WI38 (cell line): ENCODE data around the gene ARHGAP30.
A peak's percentile ranks its signal among the peaks of the same experiment; 100 is the strongest.
"Not testable (repeated sequence)": the region's sequence is repeated elsewhere in the genome, so short reads cannot be mapped to it uniquely, and the experiment has no call there.

Experiments used
- H3K4me3 ChIP-seq: 2 replicates; pipeline ENCODE4 v1.5.1; 2011; ENCODE audit warnings: low read depth, mild to moderate bottlenecking, control low read depth, low read length
- TF ChIP-seq, protein P1 (sequence below): IDR thresholded peaks from 2 replicates; pipeline ENCODE4 v1.5.1; 2012; ENCODE audit warnings: low read depth, mild to moderate bottlenecking, control low read depth, low read length

Gene ARHGAP30, protein sequence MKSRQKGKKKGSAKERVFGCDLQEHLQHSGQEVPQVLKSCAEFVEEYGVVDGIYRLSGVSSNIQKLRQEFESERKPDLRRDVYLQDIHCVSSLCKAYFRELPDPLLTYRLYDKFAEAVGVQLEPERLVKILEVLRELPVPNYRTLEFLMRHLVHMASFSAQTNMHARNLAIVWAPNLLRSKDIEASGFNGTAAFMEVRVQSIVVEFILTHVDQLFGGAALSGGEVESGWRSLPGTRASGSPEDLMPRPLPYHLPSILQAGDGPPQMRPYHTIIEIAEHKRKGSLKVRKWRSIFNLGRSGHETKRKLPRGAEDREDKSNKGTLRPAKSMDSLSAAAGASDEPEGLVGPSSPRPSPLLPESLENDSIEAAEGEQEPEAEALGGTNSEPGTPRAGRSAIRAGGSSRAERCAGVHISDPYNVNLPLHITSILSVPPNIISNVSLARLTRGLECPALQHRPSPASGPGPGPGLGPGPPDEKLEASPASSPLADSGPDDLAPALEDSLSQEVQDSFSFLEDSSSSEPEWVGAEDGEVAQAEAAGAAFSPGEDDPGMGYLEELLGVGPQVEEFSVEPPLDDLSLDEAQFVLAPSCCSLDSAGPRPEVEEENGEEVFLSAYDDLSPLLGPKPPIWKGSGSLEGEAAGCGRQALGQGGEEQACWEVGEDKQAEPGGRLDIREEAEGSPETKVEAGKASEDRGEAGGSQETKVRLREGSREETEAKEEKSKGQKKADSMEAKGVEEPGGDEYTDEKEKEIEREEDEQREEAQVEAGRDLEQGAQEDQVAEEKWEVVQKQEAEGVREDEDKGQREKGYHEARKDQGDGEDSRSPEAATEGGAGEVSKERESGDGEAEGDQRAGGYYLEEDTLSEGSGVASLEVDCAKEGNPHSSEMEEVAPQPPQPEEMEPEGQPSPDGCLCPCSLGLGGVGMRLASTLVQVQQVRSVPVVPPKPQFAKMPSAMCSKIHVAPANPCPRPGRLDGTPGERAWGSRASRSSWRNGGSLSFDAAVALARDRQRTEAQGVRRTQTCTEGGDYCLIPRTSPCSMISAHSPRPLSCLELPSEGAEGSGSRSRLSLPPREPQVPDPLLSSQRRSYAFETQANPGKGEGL

DNA sequence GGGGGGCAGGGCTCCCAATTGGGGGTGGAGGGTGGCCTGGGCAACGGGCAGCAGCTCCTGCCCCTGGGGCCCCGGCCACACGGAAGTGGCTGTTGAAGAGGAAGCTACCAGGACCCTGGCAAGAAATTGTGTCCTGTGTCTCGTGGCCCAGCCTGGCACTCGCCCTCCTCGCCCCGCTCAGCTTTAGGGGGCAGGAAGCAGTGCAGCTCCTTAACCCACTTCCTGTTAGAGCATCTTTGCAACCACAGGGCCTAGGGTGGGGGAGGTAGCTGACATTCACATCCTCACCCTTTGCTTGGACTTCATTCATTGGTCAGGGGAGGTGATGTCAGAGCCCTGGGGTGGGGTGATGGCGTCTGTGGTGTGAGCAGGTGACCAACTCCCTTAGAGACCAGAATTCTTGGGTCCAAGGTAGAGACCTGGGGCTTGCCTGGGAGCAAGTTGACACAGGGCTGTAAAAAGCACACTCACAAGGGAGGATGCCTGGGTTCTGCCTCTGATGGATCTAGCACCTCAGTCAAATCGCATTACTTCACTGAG lies at the start of gene ARHGAP30:
ARHGAP30 (minus strand) TSS at position 161 of the 540 bp plus-strand sequence. CDS start 267 bp downstream, outside the sequence.
- H3K4me3 ChIP-seq, result no peak within 1 kb of the TSS
- TF ChIP-seq, protein P1, sequence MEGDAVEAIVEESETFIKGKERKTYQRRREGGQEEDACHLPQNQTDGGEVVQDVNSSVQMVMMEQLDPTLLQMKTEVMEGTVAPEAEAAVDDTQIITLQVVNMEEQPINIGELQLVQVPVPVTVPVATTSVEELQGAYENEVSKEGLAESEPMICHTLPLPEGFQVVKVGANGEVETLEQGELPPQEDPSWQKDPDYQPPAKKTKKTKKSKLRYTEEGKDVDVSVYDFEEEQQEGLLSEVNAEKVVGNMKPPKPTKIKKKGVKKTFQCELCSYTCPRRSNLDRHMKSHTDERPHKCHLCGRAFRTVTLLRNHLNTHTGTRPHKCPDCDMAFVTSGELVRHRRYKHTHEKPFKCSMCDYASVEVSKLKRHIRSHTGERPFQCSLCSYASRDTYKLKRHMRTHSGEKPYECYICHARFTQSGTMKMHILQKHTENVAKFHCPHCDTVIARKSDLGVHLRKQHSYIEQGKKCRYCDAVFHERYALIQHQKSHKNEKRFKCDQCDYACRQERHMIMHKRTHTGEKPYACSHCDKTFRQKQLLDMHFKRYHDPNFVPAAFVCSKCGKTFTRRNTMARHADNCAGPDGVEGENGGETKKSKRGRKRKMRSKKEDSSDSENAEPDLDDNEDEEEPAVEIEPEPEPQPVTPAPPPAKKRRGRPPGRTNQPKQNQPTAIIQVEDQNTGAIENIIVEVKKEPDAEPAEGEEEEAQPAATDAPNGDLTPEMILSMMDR, result no peak

DNA sequence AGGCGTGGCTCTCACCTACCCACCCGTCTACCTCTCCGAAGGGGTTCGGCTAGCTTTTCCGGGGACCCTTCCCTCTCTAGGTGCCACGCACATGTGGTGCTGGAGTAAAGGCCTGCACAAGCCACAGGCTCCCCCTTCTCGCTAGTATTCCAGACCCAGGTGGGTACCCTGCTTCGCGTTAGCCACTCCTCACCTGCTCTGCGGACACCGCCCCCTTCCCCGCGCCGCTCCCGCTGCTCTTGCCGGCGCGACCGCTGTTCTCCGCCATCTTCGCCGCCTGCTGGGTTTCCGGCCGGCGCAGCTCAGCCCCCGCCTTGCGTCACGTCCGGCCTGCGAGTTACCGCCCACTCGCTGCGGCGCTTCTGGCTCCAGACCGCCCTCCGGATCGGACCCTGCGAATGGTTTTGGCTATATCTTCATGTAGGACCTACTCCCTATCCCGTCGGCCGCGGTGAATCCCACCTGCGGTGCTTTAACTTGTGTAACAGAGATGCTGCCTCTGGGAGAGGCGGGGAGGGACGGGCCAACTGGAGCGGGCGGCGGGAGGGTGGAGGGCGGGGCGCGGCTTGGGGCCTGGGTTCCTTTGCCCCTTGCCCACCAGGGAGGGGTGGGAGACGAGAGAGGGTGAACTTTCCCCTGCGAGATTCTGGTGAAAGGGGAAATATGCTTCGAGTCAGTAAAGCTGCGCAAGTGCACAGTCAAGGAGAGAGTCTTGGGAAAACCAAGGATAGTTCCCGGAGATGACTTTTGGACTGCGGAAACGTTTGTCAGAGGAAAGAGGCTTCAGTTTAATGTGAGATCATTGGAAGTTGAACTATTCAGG lies 48.3 kb upstream of the ARHGAP30 start, which contains the start of the genes NIT1 and PFDN2:
NIT1 (plus strand) TSS at position 347 of the 823 bp plus-strand sequence; CDS start at position 419, 72 bp downstream.
PFDN2 (minus strand) TSS at position 279 of the 823 bp plus-strand sequence; CDS start at position 268, 11 bp downstream.
- TF ChIP-seq, protein P1, result no peak

DNA sequence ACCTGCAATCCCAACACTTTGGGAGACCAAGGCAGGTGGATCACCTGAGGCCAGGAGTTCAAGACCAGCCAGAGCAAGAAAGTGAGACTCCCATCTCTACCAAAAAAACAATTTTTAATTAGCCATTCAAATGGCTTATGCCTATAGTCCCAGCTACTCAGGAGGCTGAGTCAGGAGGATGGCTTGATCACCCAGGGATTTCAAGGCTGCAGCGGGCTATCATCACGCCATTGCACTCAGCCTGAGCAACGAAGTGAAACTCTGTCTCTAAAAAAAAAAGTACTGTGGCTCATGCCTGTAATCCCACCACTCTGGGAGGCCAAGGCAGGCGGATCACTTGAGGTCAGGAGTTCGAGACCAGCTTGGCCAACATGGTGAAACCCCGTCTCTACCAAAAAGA lies 46.3 kb upstream of the ARHGAP30 start:
- not testable (repeated sequence) for H3K4me3 ChIP-seq

More for the DNA sequence above, 48.3 kb upstream of the ARHGAP30 start, which contains the start of the genes NIT1 and PFDN2:
- H3K4me3 ChIP-seq, result peak within 1 kb of the TSS; percentile 99

DNA sequence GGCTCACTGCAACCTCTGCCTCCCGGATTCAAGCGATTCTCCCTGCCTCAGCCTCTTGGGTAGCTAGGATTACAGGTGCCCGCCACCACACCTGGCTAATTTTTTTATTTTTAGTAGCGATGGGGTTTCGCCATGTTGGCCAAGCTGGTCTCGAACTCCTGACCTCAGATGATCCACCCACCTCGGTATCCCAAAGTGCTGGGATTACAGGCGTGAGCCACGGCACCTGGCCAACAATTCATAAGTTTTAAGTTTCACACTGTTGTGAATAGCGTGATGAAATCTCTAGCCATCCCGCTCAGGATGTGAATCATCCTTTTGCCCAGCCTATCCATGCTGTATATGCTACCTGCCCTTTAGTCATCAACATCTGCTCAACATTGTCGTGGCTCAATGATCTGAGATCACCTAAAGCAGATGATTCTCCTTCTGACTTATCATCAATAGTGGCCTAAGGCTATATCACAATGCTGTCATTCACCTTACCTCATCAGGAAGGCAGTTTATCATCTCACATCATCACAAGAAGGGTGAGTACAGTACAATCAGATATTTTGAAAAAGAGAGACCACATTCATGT lies 45.5 kb upstream of the ARHGAP30 start:
- H3K4me3 ChIP-seq, result no peak overlapping the region
- TF ChIP-seq, protein P1, result no peak

DNA sequence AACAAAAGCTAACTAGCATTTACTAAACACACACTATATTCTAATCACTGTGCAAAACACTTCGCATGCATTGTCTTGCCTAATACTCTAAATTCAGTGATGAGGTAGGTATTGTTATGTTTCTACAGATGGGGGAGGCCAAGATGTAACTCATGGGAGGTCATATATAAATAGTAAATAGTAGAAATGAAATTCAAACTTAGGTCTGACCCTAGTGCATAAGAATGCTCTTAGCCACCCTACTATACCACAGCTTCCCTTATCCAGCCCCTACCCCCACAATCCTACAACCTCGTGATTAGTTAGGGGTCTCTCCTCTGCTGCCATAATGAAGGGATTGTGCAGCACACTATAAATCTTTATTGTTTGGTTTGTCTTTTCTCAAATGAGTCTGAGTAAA lies 44.9 kb upstream of the ARHGAP30 start:
- TF ChIP-seq, protein P1, result no peak

DNA sequence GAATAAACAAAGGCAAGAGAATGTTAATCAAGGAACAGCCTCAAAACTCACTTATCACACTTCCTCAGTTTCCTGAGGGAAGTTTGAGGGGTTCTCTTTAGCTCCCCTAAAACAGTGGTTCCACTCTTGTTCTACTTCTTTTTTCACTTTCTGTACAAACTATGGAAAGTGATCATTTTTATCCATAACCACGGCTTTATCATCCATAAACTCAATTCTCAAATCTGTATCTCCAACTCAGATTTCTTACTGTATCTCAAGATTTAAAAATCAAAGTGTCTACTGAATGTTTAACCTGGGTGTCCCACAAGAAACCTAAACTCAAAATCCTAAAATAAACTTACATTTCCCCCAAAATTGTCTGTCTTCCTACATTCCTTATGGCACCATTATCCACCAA lies 44.2 kb upstream of the ARHGAP30 start:
- TF ChIP-seq, protein P1, result no peak
- no peak overlapping the region for H3K4me3 ChIP-seq

More for the DNA sequence above, 44.9 kb upstream of the ARHGAP30 start:
- H3K4me3 ChIP-seq, result no peak overlapping the region
